Left lobe of liver (tissue), 2 donors: ENCODE results near the gene POLE. TPM values are rescaled to one million over a fixed set of nuclear protein-coding genes. Genes with fewer than 3 reads are reported as not detected.
"Not testable (repeated sequence)": the region's sequence is repeated elsewhere in the genome, so short reads cannot be mapped to it uniquely, and the experiment has no call there.

Experiments
- ATAC-seq: fragments of 200-7000 bp; cut with Tn5 transposase; one replicate; pipeline ENCODE4 v1.9.1; 2020; ENCODE audit warnings: mild to moderate bottlenecking, moderate library complexity
- DNase-seq: peaks from one replicate; pipeline ENCODE4 v3.0.0-alpha.2; 2020; ENCODE audit warnings: low spot score
- total RNA-seq: library from RNA; stranded (reverse); gene quantifications from one replicate; pipeline ENCODE4 v1.2.1, GENCODE V29; 2021
- donor health status: DM: no; HTN: no; CAD: no; lungs with moderate emphysema.
- donor health status: DM: no; HTN: yes; CAD: no.

The POLE gene
- total RNA-seq, 1 donor from 2014 or later = 29.3 TPM

GRCh38 chr12:132601171-132601883 is 85.8 kb downstream of the POLE start:
- ATAC-seq (peak; percentile 6), DNase-seq (no peak)

GRCh38 chr12:132600048-132601032 is 86.8 kb downstream of the POLE start:
- peak; percentile 73 for ATAC-seq
- peak; percentile 80 for DNase-seq

DNA sequence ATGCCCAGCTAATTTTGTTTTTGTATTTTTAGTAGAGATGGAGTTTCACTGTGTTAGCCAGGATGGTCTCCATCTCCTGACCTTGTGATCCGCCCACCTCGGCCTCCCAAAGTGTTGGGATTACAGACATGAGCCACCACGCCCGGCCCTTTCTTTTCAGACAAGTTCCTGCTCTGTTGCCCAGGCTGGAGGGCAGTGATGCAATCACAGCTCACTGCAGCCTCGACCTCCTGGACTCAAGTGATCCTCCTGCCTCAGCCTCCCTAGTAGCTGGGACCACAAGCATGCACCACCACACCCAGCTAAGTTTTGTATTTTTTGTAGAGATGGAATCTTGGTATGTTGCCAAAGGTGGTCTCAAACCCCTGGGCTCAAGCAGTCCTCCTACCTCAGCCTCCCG is 87.6 kb downstream of the POLE start:
- not testable (repeated sequence) for DNase-seq, ATAC-seq

DNA sequence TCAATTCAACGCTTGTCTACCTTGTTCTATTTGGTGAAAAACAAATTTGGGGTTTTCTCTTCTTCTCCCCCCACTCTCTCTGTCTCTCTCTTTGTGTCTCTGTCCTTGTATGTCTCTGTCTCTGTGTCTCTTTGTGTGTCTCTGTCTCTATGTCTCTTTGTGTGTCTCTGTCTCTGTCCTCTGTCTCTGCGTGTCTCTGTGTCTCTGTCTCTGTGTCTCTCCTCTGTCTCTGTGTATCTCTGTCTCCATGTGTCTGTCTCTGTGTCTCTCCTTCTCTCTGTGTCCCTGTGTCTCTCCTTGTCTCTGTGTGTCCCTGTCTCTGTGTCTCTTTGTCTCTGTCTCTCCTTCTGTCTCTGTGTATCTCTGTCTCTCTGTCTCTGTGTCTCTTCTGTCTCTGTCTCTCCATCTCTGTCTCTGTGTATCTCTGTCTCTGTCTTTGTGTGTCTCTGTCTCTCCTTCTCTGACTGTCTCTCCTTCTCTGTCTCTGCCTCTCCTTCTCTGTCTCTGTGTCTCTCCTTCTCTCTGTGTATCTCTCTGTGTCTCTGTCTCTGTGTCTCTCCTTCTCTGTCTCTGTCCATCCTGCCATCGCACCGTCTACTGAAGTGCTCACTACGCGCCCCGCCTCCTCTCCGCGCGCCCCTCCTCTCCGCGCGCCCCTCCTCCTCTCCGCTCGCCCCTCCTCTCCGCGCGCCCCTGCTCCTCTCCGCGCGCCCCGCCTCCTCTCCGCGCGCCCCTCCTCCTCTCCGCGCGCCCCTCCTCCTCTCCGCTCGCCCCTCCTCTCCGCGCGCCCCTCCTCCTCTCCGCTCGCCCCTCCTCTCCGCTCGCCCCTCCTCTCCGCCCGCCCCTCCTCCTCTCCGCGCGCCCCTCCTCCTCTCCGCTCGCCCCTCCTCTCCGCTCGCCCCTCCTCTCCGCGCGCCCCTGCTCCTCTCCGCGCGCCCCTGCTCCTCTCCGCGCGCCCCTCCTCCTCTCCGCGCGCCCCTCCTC is 89.5 kb downstream of the POLE start:
- ATAC-seq (no peak), DNase-seq (no peak)

- ATAC-seq (no peak), DNase-seq (no peak)
Measured at GRCh38 chr12:132596016-132596415, 91.1 kb downstream of the POLE start.

DNA sequence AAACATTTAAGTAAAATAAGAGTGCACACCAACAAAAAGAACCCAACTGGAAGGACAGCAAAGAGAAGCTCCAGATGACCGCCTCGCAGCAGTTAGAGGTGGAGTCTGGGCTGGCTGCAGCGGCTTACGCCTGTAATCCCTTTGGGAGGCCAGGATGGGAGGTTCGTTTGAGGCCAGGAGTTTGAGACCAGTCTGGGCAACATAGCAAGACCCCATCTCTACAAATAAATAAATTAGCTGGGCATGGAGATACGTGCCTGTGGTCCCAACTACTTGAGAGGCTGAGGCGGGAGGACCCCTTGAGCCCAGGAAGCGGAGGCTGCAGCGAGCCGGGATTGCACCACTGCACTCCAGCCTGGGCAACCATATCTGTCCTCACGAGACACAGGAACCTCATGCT is 92.0 kb downstream of the POLE start:
- no peak for DNase-seq
- no peak for ATAC-seq

DNA sequence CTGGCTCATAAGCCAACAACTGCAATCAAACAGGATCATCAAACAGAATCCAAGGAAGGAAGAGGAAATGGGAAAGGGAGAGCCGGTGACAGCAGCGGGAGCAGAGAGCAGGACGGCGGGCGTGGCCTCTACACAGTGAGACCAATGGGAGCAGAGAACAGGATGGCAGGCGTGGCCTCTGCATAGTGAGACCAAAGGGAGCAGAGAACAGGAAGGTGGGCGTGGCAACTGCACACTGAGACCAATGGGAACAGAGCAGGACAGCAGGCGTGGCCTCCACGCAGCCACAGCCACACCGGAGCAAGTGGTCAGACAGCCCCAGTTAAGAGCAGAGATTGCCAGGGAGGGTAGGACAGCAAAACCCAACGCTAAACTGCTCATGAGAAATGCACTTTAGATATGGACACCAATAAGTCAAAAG is 93.2 kb downstream of the POLE start:
- ATAC-seq (peak; percentile 93), DNase-seq (peak; percentile 80)

GRCh38 chr12:132593521-132593920 is 93.6 kb downstream of the POLE start:
- DNase-seq = no peak

DNA sequence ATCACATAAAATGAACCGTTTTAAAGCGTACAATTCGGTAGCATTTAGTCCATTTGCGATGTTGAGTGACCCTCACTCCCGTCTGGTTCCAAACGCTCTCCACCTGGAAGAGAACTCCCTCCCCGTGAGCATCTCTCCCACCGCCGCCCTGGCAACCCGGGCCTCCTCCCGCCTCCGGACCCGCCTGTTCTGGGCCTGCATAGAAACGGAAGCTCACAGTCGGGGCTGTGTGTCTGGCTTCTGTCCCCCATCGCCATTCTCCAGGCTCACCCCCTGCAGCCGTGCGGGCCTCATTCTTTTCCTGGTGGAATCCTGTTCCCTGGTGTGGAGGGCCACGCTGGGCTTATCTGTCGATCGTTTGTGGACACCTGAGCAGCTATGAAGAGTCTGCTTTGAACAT is 94.1 kb downstream of the POLE start:
- no peak for DNase-seq
- ATAC-seq = no peak

More at GRCh38 chr12:132593521-132593920, 93.6 kb downstream of the POLE start:
- no peak for ATAC-seq

- DNase-seq (no peak), ATAC-seq (no peak)
Measured at GRCh38 chr12:132592282-132592970, 94.7 kb downstream of the POLE start.

GRCh38 chr12:132591107-132591935 is 95.8 kb downstream of the POLE start:
- ATAC-seq (no peak), DNase-seq (no peak)

DNA sequence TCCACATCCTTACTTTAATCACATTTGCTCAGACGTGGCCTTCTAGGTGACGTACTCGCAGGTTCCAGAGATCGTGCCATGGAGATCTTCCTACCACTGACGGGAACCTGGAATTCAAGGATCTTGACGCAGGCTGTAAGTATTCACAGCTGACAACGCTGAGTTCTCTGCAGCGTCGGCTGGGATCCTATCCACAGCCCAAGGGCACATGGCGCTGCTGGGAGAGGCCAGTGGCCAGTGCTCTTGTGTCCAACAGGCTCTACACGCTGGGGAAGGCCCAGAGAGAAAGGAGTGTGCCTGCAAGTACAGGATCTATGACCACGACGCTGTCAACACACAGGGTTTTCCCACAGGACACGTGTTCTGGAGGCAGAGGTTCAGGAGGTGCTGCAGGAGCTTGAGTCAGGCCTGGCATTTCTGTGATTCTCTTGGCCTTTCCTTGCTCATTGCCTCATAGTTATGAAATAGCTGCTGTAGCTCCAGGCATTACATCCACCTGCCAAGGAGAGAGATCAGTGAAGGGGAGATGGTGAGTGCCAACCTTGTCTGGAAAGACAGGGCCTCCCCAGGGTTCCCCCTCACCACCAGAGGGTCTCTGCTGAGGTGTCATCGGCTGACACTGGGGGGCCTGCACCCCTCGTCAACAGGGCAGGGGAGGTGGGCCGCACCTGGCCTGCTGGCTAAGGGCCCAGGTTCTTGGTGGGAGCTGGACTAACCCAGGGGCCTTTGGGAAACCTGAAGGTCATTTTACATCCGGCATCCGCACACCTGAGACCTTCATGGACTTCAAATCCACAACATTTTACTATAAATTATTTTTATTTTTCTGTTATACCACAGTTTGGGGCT is 98.1 kb downstream of the POLE start:
- ATAC-seq = no peak
- DNase-seq = no peak

DNA sequence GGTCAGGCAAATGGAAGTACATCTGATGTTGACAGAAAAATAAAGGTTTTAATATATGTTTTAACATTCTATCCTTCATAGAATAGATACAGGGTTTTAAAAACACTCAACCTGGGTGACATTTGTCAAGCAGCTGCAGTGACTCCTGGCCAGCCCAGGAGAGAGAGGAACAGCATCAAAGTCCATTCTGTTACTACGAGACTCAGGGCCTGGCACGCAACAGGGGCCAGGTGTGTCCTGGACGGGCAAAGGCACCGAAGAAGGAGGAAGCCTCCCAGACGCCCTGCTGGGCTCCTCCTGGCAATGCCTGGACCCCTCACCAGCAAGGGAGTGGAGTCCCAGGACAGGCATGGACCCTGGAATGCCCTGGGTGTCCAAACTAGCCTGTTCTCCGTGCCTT is 98.8 kb downstream of the POLE start:
- ATAC-seq = peak; percentile 69
- DNase-seq = no peak

- ATAC-seq (no peak), DNase-seq (no peak)
Measured at GRCh38 chr12:132587781-132588180, 99.4 kb downstream of the POLE start.

DNA sequence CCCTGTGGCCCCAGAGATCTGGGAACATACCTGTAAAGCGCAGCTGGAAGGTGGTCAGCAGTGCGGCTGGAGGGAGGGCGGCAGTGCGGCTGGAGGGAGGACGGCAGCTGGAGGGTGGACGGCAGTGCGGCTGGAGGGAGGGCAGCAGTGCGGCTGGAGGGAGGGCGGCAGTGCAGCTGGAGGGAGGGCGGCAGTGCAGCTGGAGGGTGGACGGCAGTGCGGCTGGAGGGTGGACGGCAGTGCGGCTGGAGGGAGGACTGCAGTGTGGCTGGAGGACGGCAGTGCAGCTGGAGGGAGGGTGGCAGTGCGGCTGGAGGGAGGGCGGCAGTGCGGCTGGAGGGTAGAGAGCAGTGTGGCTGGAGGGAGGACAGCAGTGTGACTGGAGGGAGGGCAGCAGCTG is 100.2 kb downstream of the POLE start:
- ATAC-seq (no peak), DNase-seq (no peak)

GRCh38 chr12:132585177-132585576 is 102.0 kb downstream of the POLE start:
- DNase-seq (no peak), ATAC-seq (no peak)

DNA sequence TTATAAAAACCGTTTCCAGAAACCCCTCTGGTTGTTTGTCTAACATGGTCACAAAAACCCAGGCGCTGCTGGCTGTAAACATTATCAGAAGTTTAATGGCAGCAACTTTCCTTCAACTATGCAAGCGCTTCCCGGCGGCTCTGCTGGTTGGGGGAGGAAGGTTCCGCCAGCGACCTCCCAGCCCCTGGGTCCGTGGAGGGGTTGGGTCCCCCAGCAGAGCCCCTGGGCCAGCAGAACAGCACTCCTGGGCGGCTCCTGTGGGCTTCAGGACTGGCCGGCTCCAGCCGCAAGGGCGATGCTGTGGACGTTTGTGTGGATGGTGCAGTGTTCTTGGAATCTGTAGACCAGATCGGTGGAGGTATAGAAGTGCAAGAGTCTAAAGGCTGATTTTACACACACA is 102.7 kb downstream of the POLE start:
- no peak for DNase-seq
- ATAC-seq = no peak

GRCh38 chr12:132583736-132584135 is 103.4 kb downstream of the POLE start:
- DNase-seq (no peak), ATAC-seq (no peak)

GRCh38 chr12:132583411-132583710 is 103.8 kb downstream of the POLE start:
- ATAC-seq = no peak
- DNase-seq = no peak
